ENCODE results near the gene VTI1B.

Gene VTI1B

GRCh38 chr14:67680121-67680602, 5.7 kb upstream of the VTI1B start:
- H2BK120ac ChIP-seq (ENCODE audit: low read depth, low read length) = no peak overlapping the region
- no peak overlapping the region for H3K27ac ChIP-seq (ENCODE audit: low read depth, low read length)
- H2AK5ac ChIP-seq (ENCODE audit: low read length) = no peak overlapping the region
- H3K36me3 ChIP-seq (ENCODE audit: control insufficient read depth, insufficient read depth, low read length) = peaks cover 18% of the 10 kb centered on the region
- no peak overlapping the region for H3K4me2 ChIP-seq (ENCODE audit: low read length)
- H3K56ac ChIP-seq (ENCODE audit: low read length) = no peak overlapping the region
- no peaks in the 10 kb centered on the region for H3K4me1 ChIP-seq (ENCODE audit: control insufficient read depth, low read depth, low read length)
- no peak overlapping the region for H4K5ac ChIP-seq (ENCODE audit: low read length)
- no peaks in the 10 kb centered on the region for H3K27me3 ChIP-seq (ENCODE audit: insufficient read depth, low read length, poor library complexity)
- WGBS (ENCODE audit: extremely low coverage, insufficient coverage, low lambda C conversion rate) = no CpG with 5 or more reads among the region's 3 CpGs
- H2BK5ac ChIP-seq (ENCODE audit: low read length) = no peak overlapping the region
- H3K4me3 ChIP-seq (ENCODE audit: low read length) = no peak overlapping the region
- no peak overlapping the region for H3K4ac ChIP-seq (ENCODE audit: low read depth, low read length)
- peaks cover 5% of the 10 kb centered on the region for H3K79me1 ChIP-seq (ENCODE audit: low read length)
- H4K8ac ChIP-seq (ENCODE audit: low read depth, low read length) = no peak overlapping the region
- no peak overlapping the region for H3K18ac ChIP-seq (ENCODE audit: low read length)
- H3K9ac ChIP-seq (ENCODE audit: low read length) = no peak overlapping the region
- no peak for DNase-seq
- H3K79me2 ChIP-seq (ENCODE audit: control insufficient read depth, insufficient read depth, low read length) = peaks cover 8% of the 10 kb centered on the region
- H3K23ac ChIP-seq (ENCODE audit: low read length) = no peak overlapping the region
- no peak overlapping the region for H2BK15ac ChIP-seq (replicated peaks; ENCODE audit: low read depth)

- no peak for DNase-seq
- H3K27me3 ChIP-seq (ENCODE audit: insufficient read depth, low read length, poor library complexity) = no peaks in the 10 kb centered on the region
- no peak overlapping the region for H4K5ac ChIP-seq (ENCODE audit: low read length)
- H3K9ac ChIP-seq (ENCODE audit: low read length) = no peak overlapping the region
- no peak overlapping the region for H2BK120ac ChIP-seq (ENCODE audit: low read depth, low read length)
- no peak overlapping the region for H2AK5ac ChIP-seq (ENCODE audit: low read length)
- peaks cover 8% of the 10 kb centered on the region for H3K79me2 ChIP-seq (ENCODE audit: control insufficient read depth, insufficient read depth, low read length)
- peaks cover 5% of the 10 kb centered on the region for H3K79me1 ChIP-seq (ENCODE audit: low read length)
- H3K4me3 ChIP-seq (ENCODE audit: low read length) = no peak overlapping the region
- H3K18ac ChIP-seq (ENCODE audit: low read length) = no peak overlapping the region
- H3K4ac ChIP-seq (ENCODE audit: low read depth, low read length) = no peak overlapping the region
- no peaks in the 10 kb centered on the region for H3K4me1 ChIP-seq (ENCODE audit: control insufficient read depth, low read depth, low read length)
- H3K36me3 ChIP-seq (ENCODE audit: control insufficient read depth, insufficient read depth, low read length) = peaks cover 15% of the 10 kb centered on the region
- no peak overlapping the region for H2BK5ac ChIP-seq (ENCODE audit: low read length)
- no CpG with 5 or more reads among the region's 2 CpGs for WGBS (ENCODE audit: extremely low coverage, insufficient coverage, low lambda C conversion rate)
- H3K56ac ChIP-seq (ENCODE audit: low read length) = no peak overlapping the region
- no peak overlapping the region for H3K27ac ChIP-seq (ENCODE audit: low read depth, low read length)
- H2BK15ac ChIP-seq (replicated peaks; ENCODE audit: low read depth) = no peak overlapping the region
- H4K8ac ChIP-seq (ENCODE audit: low read depth, low read length) = no peak overlapping the region
- no peak overlapping the region for H3K23ac ChIP-seq (ENCODE audit: low read length)
- H3K4me2 ChIP-seq (ENCODE audit: low read length) = no peak overlapping the region
Measured at GRCh38 chr14:67679006-67679405, 4.6 kb upstream of the VTI1B start.

GRCh38 chr14:67675219-67675582, 769 bp upstream of the VTI1B start:
- H3K23ac ChIP-seq (ENCODE audit: low read length) = no peak overlapping the region
- H2BK120ac ChIP-seq (ENCODE audit: low read depth, low read length) = no peak overlapping the region
- H3K79me1 ChIP-seq (ENCODE audit: low read length) = peaks cover 12% of the 10 kb centered on the region
- peak overlapping the region; percentile 94 for H3K9ac ChIP-seq (ENCODE audit: low read length)
- no peak overlapping the region for H2BK15ac ChIP-seq (replicated peaks; ENCODE audit: low read depth)
- DNase-seq = peak; percentile 14
- H3K36me3 ChIP-seq (ENCODE audit: control insufficient read depth, insufficient read depth, low read length) = peaks cover 10% of the 10 kb centered on the region
- no CpG with 5 or more reads among the region's 16 CpGs for WGBS (ENCODE audit: extremely low coverage, insufficient coverage, low lambda C conversion rate)
- peak overlapping the region; percentile 97 for H3K56ac ChIP-seq (ENCODE audit: low read length)
- H4K5ac ChIP-seq (ENCODE audit: low read length) = no peak overlapping the region
- no peak overlapping the region for H2BK5ac ChIP-seq (ENCODE audit: low read length)
- no peak overlapping the region for H3K18ac ChIP-seq (ENCODE audit: low read length)
- peak overlapping the region; percentile 91 for H3K27ac ChIP-seq (ENCODE audit: low read depth, low read length)
- no peaks in the 10 kb centered on the region for H3K4me1 ChIP-seq (ENCODE audit: control insufficient read depth, low read depth, low read length)
- H3K4me2 ChIP-seq (ENCODE audit: low read length) = peak overlapping the region; percentile 79
- H3K27me3 ChIP-seq (ENCODE audit: insufficient read depth, low read length, poor library complexity) = no peaks in the 10 kb centered on the region
- peaks cover 20% of the 10 kb centered on the region for H3K79me2 ChIP-seq (ENCODE audit: control insufficient read depth, insufficient read depth, low read length)
- no peak overlapping the region for H4K8ac ChIP-seq (ENCODE audit: low read depth, low read length)
- H2AK5ac ChIP-seq (ENCODE audit: low read length) = no peak overlapping the region
- no peak overlapping the region for H3K4ac ChIP-seq (ENCODE audit: low read depth, low read length)
- H3K4me3 ChIP-seq (ENCODE audit: low read length) = peak overlapping the region; percentile 91

- Histone ChIP-seq H4K8ac (ENCODE audit: low read depth, low read length) (no peak overlapping the region), H3K56ac (ENCODE audit: low read length) (peak overlapping the region; percentile 94), H3K4ac (ENCODE audit: low read depth, low read length) (peak overlapping the region; percentile 66), H3K23ac (ENCODE audit: low read length) (no peak overlapping the region), H3K27me3 (ENCODE audit: insufficient read depth, low read length, poor library complexity) (no peaks in the 10 kb centered on the region), H3K79me2 (ENCODE audit: control insufficient read depth, insufficient read depth, low read length) (peaks cover 23% of the 10 kb centered on the region), H3K4me2 (ENCODE audit: low read length) (peak overlapping the region; percentile 51), H2BK15ac (replicated peaks; ENCODE audit: low read depth) (no peak overlapping the region), H3K18ac (ENCODE audit: low read length) (peak overlapping the region; percentile 42), H2BK5ac (ENCODE audit: low read length) (no peak overlapping the region), H3K4me3 (ENCODE audit: low read length) (peak overlapping the region; percentile 77), H3K9ac (ENCODE audit: low read length) (peak overlapping the region; percentile 94), H2BK120ac (ENCODE audit: low read depth, low read length) (no peak overlapping the region), H2AK5ac (ENCODE audit: low read length) (no peak overlapping the region), H4K5ac (ENCODE audit: low read length) (no peak overlapping the region), H3K79me1 (ENCODE audit: low read length) (peaks cover 14% of the 10 kb centered on the region), H3K4me1 (ENCODE audit: control insufficient read depth, low read depth, low read length) (no peaks in the 10 kb centered on the region), H3K27ac (ENCODE audit: low read depth, low read length) (peak overlapping the region; percentile 91), H3K36me3 (ENCODE audit: control insufficient read depth, insufficient read depth, low read length) (peaks cover 10% of the 10 kb centered on the region)
- no CpG with 5 or more reads among the region's 25 CpGs for WGBS (ENCODE audit: extremely low coverage, insufficient coverage, low lambda C conversion rate)
- DNase-seq = peak; percentile 86
Measured at GRCh38 chr14:67674139-67674479, 323 bp downstream of the VTI1B start.

- Histone ChIP-seq H4K8ac (ENCODE audit: low read depth, low read length) (no peak overlapping the region), H3K79me1 (ENCODE audit: low read length) (peaks cover 14% of the 10 kb centered on the region), H2AK5ac (ENCODE audit: low read length) (no peak overlapping the region), H2BK15ac (replicated peaks; ENCODE audit: low read depth) (no peak overlapping the region), H3K27me3 (ENCODE audit: insufficient read depth, low read length, poor library complexity) (no peaks in the 10 kb centered on the region), H3K4me1 (ENCODE audit: control insufficient read depth, low read depth, low read length) (no peaks in the 10 kb centered on the region), H3K4ac (ENCODE audit: low read depth, low read length) (no peak overlapping the region), H3K23ac (ENCODE audit: low read length) (no peak overlapping the region), H3K4me2 (ENCODE audit: low read length) (peak overlapping the region; percentile 51), H4K5ac (ENCODE audit: low read length) (no peak overlapping the region), H3K36me3 (ENCODE audit: control insufficient read depth, insufficient read depth, low read length) (peaks cover 10% of the 10 kb centered on the region), H2BK5ac (ENCODE audit: low read length) (no peak overlapping the region), H3K79me2 (ENCODE audit: control insufficient read depth, insufficient read depth, low read length) (peaks cover 23% of the 10 kb centered on the region), H3K56ac (ENCODE audit: low read length) (peak overlapping the region; percentile 94), H3K27ac (ENCODE audit: low read depth, low read length) (no peak overlapping the region), H3K9ac (ENCODE audit: low read length) (peak overlapping the region; percentile 94), H3K4me3 (ENCODE audit: low read length) (no peak overlapping the region), H2BK120ac (ENCODE audit: low read depth, low read length) (no peak overlapping the region), H3K18ac (ENCODE audit: low read length) (no peak overlapping the region)
- no CpG with 5 or more reads among the region's 5 CpGs for WGBS (ENCODE audit: extremely low coverage, insufficient coverage, low lambda C conversion rate)
- no peak for DNase-seq
Measured at GRCh38 chr14:67673451-67673850, 981 bp downstream of the VTI1B start.

GRCh38 chr14:67668559-67668958, 5.9 kb downstream of the VTI1B start:
- H3K27ac ChIP-seq (ENCODE audit: low read depth, low read length) = no peak overlapping the region

More at GRCh38 chr14:67668559-67668958, 5.9 kb downstream of the VTI1B start:
- no peak overlapping the region for H3K56ac ChIP-seq (ENCODE audit: low read length)
- H2BK15ac ChIP-seq (replicated peaks; ENCODE audit: low read depth) = no peak overlapping the region
- no peak overlapping the region for H3K4ac ChIP-seq (ENCODE audit: low read depth, low read length)
- peaks cover 31% of the 10 kb centered on the region for H3K79me2 ChIP-seq (ENCODE audit: control insufficient read depth, insufficient read depth, low read length)
- no peak overlapping the region for H2AK5ac ChIP-seq (ENCODE audit: low read length)
- H3K4me1 ChIP-seq (ENCODE audit: control insufficient read depth, low read depth, low read length) = no peaks in the 10 kb centered on the region
- peaks cover 22% of the 10 kb centered on the region for H3K79me1 ChIP-seq (ENCODE audit: low read length)
- H3K23ac ChIP-seq (ENCODE audit: low read length) = no peak overlapping the region
- no peak overlapping the region for H4K5ac ChIP-seq (ENCODE audit: low read length)
- no peaks in the 10 kb centered on the region for H3K27me3 ChIP-seq (ENCODE audit: insufficient read depth, low read length, poor library complexity)
- peak; percentile 31 for DNase-seq
- no peak overlapping the region for H2BK5ac ChIP-seq (ENCODE audit: low read length)
- no peak overlapping the region for H2BK120ac ChIP-seq (ENCODE audit: low read depth, low read length)
- no peak overlapping the region for H3K4me2 ChIP-seq (ENCODE audit: low read length)
- no peak overlapping the region for H3K9ac ChIP-seq (ENCODE audit: low read length)
- H3K36me3 ChIP-seq (ENCODE audit: control insufficient read depth, insufficient read depth, low read length) = no peaks in the 10 kb centered on the region
- no peak overlapping the region for H4K8ac ChIP-seq (ENCODE audit: low read depth, low read length)
- no peak overlapping the region for H3K18ac ChIP-seq (ENCODE audit: low read length)
- H3K4me3 ChIP-seq (ENCODE audit: low read length) = no peak overlapping the region
